Measurements from ENCODE around the gene ETV4. TPM values are rescaled to one million over a fixed set of nuclear protein-coding genes. Genes with fewer than 3 reads are reported as not detected.

Gene ETV4
- total RNA-seq, 1 donor from 2014 or later: 4.0 TPM

DNA sequence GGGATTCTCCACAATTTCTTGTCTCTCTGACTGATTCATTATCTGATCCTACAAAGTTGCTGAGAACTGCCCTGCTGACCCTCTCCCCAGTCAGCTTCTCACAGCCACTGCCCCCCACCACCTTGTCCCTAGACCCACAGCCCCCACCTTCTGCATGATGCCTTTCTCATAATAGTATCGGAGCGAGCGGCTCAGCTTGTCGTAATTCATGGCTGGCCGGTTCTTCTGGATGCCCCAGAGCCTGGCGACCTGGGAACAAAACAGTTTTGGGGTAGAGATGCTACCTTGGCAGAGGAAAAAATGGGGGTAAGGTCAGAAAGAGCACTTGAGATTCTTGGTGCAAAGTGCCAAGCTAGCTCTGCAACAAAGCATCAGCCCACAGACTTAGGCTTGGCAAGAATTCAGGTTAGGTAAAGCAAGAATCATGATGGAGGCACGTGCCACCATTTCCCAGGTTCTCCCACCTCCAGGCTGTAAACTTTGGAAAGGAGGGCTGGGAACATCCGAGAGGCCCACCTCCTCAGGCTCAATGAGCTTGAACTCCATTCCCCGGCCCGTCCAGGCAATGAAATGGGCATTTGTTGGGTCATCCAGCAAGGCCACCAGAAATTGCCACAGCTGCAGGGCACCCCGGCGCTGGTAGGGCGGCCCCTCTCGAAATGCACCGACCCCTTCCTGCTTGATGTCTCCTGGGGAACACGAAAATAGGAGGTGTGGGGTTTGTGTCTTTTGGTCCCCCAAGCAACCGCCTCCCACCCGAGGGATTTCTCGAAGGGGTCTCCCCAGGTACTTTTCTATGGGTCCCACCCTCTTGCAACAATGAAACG lies 16.9 kb downstream of the ETV4 start:
- no peaks in the 10 kb centered on the region for H3K9me3 ChIP-seq
- H3K36me3 ChIP-seq: peaks cover 37% of the 10 kb centered on the region
- H3K27ac ChIP-seq: no peak overlapping the region
- H3K4me3 ChIP-seq: no peak overlapping the region
- ATAC-seq: no peak
- peaks cover 13% of the 10 kb centered on the region for H3K4me1 ChIP-seq
- TF ChIP-seq, protein P1, sequence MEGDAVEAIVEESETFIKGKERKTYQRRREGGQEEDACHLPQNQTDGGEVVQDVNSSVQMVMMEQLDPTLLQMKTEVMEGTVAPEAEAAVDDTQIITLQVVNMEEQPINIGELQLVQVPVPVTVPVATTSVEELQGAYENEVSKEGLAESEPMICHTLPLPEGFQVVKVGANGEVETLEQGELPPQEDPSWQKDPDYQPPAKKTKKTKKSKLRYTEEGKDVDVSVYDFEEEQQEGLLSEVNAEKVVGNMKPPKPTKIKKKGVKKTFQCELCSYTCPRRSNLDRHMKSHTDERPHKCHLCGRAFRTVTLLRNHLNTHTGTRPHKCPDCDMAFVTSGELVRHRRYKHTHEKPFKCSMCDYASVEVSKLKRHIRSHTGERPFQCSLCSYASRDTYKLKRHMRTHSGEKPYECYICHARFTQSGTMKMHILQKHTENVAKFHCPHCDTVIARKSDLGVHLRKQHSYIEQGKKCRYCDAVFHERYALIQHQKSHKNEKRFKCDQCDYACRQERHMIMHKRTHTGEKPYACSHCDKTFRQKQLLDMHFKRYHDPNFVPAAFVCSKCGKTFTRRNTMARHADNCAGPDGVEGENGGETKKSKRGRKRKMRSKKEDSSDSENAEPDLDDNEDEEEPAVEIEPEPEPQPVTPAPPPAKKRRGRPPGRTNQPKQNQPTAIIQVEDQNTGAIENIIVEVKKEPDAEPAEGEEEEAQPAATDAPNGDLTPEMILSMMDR (IDR thresholded peaks at IDR 0.05): no peak
- no peaks in the 10 kb centered on the region for H3K27me3 ChIP-seq
- intact Hi-C loops (cut with DNase I): no loop called here
- peak; percentile 40 for DNase-seq

DNA sequence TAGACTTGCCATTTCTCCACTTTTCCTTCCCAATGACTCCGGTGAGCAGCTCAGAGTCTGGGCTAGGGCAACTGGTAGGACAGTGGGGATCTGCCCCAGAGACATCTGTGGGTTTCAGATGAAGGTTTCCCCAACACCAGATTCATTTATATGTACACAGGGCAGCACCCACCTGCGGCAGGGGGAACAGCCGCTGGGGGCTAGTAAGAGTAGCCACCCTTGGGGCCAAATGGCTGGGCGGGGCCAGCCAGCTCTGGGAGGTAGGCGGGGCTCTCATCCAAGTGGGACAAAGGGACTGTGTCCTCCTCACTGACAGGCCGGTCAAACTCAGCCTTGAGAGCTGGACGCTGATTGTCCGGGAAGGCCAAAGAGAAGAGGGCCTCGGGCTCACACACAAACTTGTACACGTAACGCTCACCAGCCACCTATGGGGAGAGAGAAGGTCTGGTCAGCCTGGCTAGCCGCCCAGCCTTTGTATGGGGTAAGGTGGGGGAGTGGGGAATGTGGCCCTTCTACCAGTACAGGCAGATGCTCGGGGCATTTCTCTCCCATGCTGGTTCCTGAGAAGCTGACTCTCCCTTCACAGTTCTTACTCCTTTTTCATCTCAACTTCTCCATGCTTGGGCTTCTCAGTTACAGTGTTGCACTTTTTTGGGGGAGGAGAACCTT lies 17.7 kb downstream of the ETV4 start:
- Histone ChIP-seq H3K27me3 (no peaks in the 10 kb centered on the region), H3K4me1 (peaks cover 13% of the 10 kb centered on the region), H3K9me3 (no peaks in the 10 kb centered on the region), H3K36me3 (peaks cover 44% of the 10 kb centered on the region), H3K27ac (no peak overlapping the region), H3K4me3 (no peak overlapping the region)
- TF ChIP-seq, protein P1 (IDR thresholded peaks at IDR 0.05): no peak
- no peak for ATAC-seq
- intact Hi-C loops (cut with DNase I): no loop called here
- DNase-seq: peak; percentile 64

DNA sequence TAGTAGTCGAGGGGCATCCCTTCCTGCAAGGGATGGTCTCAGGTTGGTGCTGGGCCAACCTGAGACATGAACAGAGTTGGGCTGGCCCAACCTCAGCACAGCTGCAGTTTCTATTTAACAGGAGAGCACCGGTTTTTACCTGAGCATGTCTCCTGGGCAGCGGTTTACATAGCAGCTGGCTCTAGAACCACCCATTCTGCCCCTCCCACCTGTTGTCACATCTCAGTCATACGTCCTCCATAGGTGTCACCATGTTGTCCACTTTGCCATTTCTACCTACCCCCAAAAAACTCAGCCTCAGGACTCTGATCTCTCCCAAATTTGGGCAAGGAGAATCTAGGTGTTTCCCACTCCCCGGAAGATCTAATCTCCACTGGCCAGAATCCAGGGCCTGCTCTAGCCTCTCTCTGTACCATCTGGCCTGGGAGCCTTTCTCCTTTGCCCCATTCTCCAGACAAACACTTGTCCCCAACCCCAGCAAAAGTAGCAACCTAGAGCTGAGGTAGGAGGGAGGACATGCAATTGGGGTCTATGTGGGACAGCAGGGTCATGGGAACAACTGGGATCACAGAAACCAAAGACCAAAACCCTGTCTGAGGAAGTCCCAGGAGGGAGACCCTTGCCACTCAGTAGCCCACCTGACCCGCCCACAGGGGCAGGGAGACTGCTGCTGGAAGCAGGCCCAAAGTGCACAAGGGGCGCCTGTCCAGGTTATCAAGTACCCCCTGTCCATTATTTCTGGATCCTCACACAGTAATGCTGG lies 19.1 kb downstream of the ETV4 start:
- Histone ChIP-seq H3K36me3 (peaks cover 58% of the 10 kb centered on the region), H3K4me1 (peaks cover 13% of the 10 kb centered on the region), H3K4me3 (no peak overlapping the region), H3K9me3 (no peaks in the 10 kb centered on the region), H3K27me3 (no peaks in the 10 kb centered on the region), H3K27ac (no peak overlapping the region)
- intact Hi-C loops (cut with DNase I): no loop called here
- DNase-seq: peak; percentile 49
- no peak for ATAC-seq
- TF ChIP-seq, protein P1 (IDR thresholded peaks at IDR 0.05): no peak

DNA sequence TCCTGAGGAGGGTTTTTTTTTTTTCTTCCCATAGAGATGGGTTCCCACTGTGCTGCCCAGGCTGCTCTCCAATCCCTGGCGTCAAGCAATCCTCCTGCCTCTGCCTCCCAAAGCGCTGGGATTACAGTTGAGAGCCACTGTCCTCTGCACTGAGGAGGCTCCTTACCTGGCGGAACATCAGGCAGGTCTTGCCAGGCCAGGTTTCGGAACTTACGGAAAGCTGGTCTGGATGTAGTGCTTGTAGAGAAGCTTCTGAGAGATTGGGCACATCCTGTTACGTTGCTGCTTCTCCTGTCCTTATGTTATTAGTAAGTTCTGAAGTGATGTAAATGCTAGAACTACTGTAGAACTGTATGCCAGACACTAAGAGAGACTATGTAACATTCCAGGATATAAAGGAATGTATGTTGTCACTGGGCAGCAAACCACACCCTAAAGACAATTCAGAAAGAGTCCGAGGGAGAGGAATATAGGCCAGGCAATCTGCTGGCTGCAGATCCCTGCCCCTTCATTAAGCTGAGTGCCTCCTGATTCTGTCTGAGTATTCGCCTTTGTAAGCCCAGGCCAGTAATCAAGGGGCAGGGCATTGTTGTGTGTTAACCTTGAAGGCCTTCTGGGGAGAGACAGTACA lies 21.1 kb downstream of the ETV4 start:
- TF ChIP-seq, protein P1 (IDR thresholded peaks at IDR 0.05): no peak
- intact Hi-C loops (cut with DNase I): no loop called here
- Histone ChIP-seq H3K27me3 (no peaks in the 10 kb centered on the region), H3K36me3 (peaks cover 78% of the 10 kb centered on the region), H3K4me1 (peaks cover 6% of the 10 kb centered on the region), H3K27ac (no peak overlapping the region), H3K4me3 (no peak overlapping the region), H3K9me3 (no peaks in the 10 kb centered on the region)
- DNase-seq: no peak
- ATAC-seq: no peak

DNA sequence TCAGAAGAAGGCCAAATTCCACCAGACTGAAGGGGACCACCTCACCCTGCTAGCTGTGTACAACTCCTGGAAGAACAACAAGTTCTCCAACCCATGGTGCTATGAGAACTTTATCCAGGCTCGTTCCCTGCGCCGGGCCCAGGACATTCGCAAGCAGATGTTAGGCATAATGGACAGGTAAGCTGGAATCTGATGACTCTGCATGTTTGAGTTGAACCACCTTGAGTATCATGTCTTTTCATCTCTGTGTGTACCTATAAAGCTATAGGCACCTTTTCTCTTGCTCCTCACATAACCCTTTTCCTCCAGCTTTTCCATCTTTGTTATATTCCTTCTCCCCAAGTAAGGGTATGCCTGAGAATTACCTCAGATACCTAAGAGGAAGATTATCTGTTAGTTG lies 24.8 kb downstream of the ETV4 start:
- ATAC-seq (no peak), DNase-seq (no peak)
- Histone ChIP-seq H3K4me3 (no peak overlapping the region), H3K4me1 (no peaks in the 10 kb centered on the region), H3K9me3 (no peaks in the 10 kb centered on the region), H3K36me3 (peaks cover 100% of the 10 kb centered on the region), H3K27me3 (no peaks in the 10 kb centered on the region), H3K27ac (no peak overlapping the region)
- intact Hi-C loops (cut with DNase I): no loop called here
- TF ChIP-seq, protein P1 (IDR thresholded peaks at IDR 0.05): no peak

All from upper lobe of right lung (tissue), 1 donor.